GM21825 (cell line): ENCODE data around the gene TDRD6.
"Not testable (repeated sequence)": the region's sequence is repeated elsewhere in the genome, so short reads cannot be mapped to it uniquely, and the experiment has no call there.

ENCODE experiments used
- ATAC-seq: cut with Tn5 transposase; IDR thresholded peaks from one replicate; pipeline ENCODE4 v1.9.1; 2021; ENCODE audit warnings: mild to moderate bottlenecking, moderate library complexity; ENCODE audit not compliant: unreplicated experiment

TDRD6 gene

DNA sequence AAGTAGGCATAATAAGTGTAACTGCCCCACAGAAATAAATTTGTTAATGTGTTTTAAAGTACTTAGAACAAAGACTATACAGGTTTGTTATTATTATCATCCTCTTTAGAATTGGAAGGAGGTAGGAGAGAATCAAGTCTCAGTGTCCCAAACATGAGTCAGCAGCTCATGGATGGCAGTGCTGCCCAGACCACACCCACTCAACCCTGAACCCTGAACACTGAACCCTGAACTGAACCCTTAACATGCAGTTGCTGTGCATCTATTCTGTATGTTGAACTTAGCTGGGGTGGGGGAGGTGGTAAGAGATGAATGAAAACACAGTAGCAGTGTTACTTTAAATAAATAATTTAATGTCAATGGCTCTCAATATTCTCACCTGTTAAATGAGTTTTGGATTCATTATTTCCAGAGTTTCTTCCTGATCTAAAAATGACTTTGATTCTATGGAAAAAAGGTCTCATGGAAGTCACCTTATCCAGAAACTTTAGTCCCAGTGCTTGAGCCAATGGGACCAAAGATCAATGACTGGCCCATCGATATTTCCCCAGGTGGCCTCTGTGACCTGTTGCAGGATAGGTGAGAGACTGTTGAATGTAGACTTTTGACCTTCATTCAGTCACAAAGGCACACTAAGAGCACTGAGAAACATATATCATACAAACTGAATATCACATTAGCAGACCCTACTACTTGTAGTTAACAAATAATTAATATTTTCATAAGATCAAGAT lies 55.9 kb downstream of the TDRD6 start:
- ATAC-seq: no peak

DNA sequence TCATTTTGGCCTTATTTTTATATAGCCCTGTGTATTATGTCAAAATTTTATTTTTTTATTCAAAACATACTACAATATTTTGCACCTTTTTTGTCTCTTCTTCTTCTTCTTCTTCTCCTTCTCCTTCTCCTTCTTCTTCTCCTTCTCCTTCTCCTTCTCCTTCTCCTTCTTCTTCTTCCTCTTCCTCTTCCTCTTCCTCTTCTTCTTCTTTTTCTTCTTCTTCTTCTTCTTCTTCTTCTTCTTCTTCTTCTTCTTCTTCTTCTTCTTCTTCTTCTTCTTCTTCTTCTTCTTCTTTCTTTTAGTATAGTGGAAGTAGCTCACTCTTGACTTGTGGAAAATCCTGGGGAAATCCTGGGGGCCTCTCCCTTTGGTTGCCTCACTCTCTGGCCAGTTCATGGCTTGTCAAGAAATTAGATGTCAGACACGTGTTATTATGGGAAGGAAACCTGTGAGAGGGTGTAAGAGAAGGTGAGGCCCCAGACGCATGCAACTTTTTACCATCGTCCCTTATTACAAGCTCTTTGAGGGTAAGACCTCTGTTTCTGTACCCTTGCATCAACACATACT lies 56.6 kb downstream of the TDRD6 start:
- ATAC-seq: not testable (repeated sequence)

DNA sequence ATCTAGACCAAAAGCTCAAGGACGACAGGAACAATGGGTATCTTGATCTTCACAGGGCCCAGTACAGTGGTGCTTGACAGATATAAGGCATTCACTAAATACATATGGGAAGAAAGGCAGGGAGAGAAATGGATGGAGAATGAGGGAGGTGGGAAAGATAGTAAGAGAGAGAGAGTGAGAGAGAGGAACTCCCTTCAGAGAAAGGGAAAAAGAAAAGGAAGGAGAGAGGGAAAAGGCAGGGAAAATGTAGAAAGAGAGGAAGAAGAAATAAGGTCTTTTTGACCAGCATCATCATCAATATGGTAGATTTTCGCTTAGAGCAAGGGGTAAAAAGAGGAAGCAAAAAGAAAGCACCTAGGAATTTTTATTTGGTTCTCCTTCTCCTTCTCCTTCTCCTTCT lies 58.3 kb downstream of the TDRD6 start:
- ATAC-seq: no peak

DNA sequence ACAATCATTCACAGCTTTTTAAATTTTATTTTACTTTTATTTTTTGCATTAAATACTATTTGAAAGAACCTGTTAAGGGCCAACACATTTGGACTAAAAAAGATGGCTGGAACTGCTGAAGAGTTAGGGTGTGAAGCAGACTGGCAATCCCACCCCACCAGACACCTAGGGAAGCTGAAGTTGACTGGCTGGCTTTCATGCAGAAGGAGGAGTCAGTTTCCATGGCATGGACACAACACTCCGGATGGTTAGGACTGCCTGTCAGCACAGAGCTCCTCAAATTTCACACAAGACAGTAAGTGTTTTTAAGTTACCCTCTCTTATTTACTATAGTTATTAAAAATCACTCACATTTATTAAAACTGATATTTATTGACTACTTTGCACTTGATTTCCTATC lies 59.0 kb downstream of the TDRD6 start, which contains the start of gene ANKRD66:
ANKRD66 (plus strand) TSS at position 238 of the 400 bp plus-strand sequence. CDS start 5,016 bp downstream, outside the sequence.
- ATAC-seq: no peak

DNA sequence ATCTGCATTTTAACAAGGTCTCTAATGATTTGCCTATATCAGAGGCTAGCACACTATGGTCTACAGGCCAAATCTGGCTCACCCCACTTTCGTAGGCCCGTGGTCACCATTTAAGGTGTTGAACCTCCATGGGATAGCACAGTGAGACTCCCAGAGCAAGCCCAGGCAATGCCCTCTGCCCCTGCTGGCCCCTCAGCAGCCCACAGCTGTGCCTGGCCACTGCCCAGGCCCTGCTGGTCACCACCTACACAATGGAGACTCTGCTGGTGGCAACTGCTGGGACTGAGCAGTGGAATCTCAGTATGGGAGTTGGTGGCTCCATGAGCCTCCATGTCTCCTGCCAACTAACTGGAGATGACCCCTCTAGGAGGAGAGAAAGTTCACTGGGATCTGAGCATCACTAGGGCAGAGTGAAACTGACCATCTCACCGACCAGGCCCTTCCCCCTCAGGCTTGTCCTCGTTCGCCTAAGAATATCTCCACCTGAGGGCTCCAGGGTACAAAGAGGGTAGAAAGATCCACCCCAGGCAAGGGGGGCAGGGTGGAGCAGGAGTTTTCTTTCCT lies 61.3 kb downstream of the TDRD6 start:
- ATAC-seq: no peak

DNA sequence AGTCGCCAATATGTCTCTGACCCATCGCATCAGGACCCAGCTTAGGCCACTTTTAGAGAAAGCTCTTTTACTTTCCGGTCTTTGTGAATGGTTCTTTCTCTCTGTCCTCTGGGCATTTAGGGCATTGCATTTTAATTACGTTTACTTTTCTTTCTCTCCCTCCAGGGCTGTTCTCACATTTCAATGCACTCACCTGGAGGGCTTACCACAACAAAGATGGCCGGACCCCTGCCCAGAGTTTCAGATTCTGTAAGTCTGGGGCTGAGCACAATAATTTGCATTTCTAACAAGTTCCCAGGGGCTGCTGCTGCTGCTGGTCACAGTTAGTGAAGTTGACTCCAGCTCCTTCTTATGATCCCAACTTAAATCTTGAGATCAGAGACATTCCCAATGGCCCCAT lies 62.0 kb downstream of the TDRD6 start:
- no peak for ATAC-seq

DNA sequence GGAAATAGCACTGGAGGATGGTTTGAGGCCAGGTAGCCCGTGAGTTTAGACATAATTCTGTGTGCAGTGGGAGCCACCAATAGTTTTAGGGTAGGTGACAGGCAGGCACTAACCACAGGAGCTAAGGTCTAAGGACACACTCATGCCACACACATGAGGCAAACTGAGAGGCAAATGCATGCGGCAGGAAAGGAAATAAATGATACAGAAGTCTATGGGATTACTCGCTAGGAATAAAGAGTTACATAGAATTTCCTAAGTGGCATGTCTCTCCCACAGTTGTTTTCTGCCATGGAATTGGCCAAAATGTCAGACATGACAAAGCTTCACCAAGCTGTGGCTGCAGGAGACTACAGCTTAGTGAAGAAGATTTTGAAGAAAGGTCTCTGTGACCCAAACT lies 64.0 kb downstream of the TDRD6 start:
- no peak for ATAC-seq
